GM21619 (cell line): ENCODE data around the gene HIC1.

Experiments
- ATAC-seq: cut with Tn5 transposase; IDR thresholded peaks from one replicate; pipeline ENCODE4 v1.9.1; 2021; ENCODE audit not compliant: unreplicated experiment

Gene HIC1

DNA sequence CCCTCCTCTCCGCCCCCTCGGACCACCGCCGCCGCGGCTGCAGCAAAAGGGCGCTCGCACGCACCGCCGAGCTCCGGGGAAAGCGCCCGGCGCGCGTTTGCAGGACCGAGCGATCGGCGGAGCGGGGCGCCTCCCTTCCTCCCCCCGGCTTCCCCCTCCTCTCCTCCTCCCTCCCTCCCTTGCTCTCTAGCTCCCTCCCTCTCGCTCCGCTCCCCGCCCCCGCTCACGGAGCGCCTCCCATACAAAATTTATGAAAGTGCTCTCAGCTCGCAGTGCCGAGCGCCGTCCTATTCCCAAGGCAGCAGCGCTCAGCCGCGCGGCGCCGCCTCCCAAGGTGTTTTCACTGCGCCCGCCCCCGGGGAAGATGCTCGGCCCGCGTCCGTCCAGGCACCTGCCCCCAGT, 29.7 kb upstream of the HIC1 start, which contains the start of gene RTN4RL1:
Gene RTN4RL1, minus strand, starts transcription at position 115 of the 402 bp plus-strand sequence. CDS start 469 bp downstream, outside the sequence.
- ATAC-seq, result no peak

- ATAC-seq, result no peak
Observed at GRCh38 chr17:2025622-2026309, 29.1 kb upstream of the HIC1 start.

GRCh38 chr17:2027528-2028233, 27.2 kb upstream of the HIC1 start:
- no peak for ATAC-seq

- ATAC-seq, result no peak
Observed at GRCh38 chr17:2028234-2028614, 26.7 kb upstream of the HIC1 start.

DNA sequence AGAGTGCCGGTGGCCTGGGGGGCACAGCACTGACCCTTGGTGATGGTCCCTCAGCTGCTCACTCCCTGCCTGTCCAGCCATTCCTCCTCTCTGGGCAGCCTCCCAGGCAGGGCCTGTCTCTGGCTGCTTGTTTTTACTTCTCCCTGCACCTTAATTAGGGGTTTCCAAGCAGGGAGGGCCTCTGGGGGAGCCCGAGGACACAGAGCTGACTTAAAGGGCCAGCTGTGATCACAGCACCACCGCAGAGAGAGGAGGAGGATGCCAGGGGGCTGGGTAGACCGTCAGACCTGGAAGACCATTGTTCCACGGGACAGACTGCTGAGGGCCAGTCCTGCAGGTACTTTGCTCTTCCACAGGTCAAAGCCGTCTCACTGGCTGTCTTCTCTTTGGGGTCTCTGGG, 26.2 kb upstream of the HIC1 start:
- no peak for ATAC-seq

DNA sequence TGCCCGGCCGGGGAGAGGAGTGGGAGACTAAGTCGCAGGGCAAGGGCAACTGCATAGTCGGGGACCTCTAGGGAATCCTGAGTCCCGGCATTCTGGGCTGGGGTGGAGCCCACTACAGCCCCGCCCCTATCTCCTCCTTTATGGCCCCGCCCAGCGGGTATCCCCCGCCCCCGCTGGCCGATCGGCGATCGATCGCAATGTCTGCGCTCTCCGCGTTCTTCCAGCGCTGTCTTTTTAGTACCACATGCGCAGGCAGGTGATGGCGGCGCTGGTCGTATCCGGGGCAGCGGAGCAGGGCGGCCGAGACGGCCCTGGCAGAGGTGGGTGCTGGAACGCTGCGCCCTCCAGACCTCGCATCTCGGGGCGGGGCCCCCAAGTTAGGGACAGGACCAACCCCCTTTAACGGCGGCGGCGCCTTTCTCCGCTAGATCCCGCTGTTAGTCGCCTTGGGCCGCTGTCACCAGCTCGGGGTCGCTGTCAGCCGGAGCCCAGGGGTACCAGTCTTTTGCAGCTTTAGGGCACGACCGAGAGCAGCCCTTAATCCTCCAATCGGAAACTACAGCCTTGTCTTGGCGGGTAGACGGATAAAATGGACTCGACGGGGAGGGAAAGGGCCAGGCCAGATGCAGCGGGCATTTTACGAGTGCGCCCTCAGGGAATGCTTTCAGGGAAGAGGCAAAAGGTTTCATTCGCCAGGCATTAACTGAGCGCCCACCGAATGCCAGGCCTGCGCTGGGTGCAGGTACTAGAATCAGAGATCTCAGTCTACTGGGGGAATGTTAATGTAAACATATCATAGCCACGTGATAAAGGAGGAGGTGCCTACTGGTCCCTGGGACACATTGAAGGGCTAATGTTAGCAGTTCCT, 24.8 kb upstream of the HIC1 start, which contains the start of gene DPH1:
Gene DPH1, plus strand, starts transcription at position 243 of the 868 bp plus-strand sequence. Its CDS starts 17 bp downstream, at position 260.
- peak; percentile 60 for ATAC-seq

- ATAC-seq, result no peak
Observed at GRCh38 chr17:2030779-2031163, 24.1 kb upstream of the HIC1 start.

DNA sequence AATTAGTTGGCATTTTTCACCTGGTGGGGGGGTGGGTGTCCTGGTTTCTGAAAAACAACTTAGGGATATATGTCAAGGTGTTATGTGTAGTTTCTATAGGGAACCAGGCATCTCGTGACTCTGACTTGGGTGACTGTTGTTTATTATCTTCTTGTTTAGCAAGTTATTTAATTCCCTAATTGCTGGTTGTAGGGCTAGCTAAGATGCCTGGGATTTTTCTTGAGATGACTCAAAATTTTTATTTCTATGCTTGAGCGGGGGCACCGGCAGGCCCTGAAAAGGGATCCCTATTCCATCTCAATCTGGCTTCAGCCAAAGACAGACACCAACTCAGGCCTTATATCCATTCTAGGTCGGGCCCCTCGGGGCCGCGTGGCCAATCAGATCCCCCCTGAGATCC, 21.8 kb upstream of the HIC1 start:
- ATAC-seq, result no peak

- no peak for ATAC-seq
Observed at GRCh38 chr17:2034157-2034556, 20.7 kb upstream of the HIC1 start.

DNA sequence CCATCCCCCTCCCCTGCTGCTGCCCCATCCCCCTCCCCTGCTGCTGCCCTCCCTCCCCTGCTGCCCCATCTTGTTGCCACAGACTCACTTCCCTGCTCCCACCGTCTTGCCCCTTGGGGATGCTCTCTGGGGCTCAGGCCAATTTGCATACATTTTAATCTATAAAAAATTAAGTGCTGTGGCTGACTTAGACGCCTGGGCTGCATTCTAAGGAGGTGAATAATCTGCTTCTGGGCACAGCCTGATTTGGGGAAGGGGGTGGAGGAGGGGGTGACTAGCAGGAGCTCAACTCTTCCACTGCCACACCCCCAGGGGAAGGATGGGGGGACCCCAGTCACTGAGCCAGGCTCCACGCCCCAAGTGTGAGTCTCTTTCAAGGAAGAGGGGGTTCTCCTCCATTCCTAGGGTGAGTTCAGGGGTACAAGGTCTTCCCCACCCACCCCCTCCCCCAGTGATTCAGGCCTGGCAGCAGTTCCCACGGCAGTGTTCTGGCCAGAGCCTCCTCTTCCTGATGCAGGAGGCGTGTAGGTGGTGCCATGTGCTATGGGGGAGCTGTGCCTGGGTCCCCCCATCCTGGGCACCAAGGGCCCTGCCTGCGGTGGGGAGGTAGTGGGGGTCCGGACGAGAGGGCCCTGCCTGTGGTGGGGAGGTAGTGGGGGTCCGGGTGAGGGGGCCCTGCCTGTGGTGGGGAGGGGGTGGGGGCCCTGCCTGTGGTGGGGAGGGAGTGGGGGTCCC, 19.9 kb upstream of the HIC1 start:
- ATAC-seq, result no peak

- ATAC-seq, result no peak
Observed at GRCh38 chr17:2035541-2036488, 19.1 kb upstream of the HIC1 start.

DNA sequence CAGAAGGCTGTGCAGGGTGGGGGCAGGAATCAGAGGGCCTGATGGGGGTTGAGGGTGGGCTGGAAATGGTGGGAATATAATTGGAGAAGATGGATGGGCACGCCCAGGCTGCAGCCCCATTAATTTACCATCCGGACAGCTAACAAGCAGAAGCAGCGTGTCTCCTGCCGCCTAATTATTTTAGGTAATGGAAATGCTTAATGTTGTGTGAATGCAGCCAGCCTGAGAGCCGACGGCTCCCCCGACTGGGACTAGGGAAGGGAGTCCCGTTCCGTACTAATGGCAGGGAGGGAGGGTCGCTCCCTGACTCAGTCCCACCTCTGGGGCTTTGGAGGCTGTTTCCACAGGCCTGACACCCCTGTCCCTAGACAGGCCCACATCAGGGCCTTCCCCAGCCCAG, 17.7 kb upstream of the HIC1 start:
- ATAC-seq, result no peak

- no peak for ATAC-seq
Observed at GRCh38 chr17:2040219-2040827, 14.6 kb upstream of the HIC1 start.

GRCh38 chr17:2040942-2041560, 13.9 kb upstream of the HIC1 start:
- no peak for ATAC-seq

GRCh38 chr17:2041561-2042389, 13.1 kb upstream of the HIC1 start, which contains the start of gene OVCA2:
Gene OVCA2 (plus strand): TSS chr17:2042022. CDS start chr17:2042048, 26 bp downstream.
- peak; percentile 89 for ATAC-seq

DNA sequence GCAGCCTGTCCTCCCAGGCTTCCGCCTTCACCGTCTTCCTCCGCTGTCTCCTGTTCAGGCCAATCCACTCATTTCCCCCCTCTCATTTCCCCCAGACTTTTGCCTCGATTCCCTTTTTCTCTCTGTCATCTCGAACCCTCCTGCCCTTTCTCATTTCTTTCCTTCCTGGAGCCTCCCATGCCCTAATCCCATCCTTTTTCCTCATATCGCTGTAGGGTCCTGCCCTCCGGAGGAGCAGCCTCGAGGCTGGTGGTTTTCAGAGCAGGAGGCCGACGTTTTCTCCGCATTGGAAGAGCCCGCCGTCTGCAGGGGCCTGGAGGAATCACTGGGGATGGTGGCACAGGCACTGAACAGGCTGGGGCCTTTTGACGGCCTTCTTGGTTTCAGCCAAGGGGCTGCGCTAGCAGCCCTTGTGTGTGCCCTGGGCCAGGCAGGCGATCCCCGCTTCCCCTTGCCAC, 12.5 kb upstream of the HIC1 start:
- ATAC-seq, result no peak

DNA sequence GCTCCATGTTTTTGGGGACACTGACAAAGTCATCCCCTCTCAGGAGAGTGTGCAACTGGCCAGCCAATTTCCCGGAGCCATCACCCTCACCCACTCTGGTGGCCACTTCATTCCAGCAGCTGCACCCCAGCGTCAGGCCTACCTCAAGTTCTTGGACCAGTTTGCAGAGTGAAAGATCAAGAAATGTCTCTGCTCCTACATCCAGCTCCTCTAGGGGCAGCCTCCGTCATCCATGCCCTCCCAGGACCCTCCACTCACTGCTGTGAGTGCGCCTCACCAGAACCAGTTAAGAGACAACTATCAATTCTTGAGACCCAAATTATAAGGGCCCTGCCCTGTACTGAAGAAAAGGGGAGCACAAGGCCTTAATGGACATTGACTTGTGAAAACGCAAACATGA, 12.0 kb upstream of the HIC1 start:
- ATAC-seq, result no peak

GRCh38 chr17:2043785-2044184, 11.1 kb upstream of the HIC1 start:
- ATAC-seq, result no peak
